ENCODE results near the gene INF2. TPM values are rescaled to one million over a fixed set of nuclear protein-coding genes. Genes with fewer than 3 reads are reported as not detected.
"Not testable (repeated sequence)": the region's sequence is repeated elsewhere in the genome, so short reads cannot be mapped to it uniquely, and the experiment has no call there.

Gene INF2
- total RNA-seq, 4 donors from 2014 or later: 51.5 to 129 (median 66.7) TPM

DNA sequence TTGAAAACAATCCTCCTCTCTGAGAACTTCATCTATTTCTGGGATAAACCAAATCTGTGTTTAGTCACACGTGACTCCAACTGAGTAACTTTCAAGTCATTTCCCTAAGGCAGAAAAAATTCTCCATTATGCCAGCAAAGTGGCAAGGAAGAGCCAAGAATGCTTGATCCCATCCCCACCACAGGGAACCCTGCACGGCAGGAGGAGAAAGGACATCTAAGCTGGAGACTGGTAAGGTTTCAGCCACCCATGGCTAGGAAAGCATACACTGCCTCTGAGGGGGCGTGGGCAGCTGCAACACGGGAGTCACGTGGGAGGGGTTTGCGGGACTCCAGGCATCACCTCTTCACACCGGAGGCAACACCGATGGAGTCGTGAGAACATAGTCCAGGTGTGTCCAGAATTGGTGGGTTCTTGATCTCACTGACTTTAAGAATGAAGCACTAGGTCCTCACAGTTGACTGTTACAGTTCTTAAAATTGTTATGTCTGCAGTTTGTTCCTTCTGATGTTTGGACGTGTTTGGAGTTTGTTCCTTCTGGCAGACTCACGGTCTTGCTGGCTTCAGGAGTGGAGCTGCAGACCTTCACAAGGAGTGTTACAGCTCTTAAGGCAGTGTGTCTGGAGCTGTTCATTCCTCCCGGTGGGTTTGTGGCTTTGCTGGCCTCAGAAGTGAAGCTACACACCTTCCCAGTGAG is 60.8 kb downstream of the INF2 start:
- intact Hi-C loops (cut with DNase I): no loop called here
- TF ChIP-seq, protein P1, sequence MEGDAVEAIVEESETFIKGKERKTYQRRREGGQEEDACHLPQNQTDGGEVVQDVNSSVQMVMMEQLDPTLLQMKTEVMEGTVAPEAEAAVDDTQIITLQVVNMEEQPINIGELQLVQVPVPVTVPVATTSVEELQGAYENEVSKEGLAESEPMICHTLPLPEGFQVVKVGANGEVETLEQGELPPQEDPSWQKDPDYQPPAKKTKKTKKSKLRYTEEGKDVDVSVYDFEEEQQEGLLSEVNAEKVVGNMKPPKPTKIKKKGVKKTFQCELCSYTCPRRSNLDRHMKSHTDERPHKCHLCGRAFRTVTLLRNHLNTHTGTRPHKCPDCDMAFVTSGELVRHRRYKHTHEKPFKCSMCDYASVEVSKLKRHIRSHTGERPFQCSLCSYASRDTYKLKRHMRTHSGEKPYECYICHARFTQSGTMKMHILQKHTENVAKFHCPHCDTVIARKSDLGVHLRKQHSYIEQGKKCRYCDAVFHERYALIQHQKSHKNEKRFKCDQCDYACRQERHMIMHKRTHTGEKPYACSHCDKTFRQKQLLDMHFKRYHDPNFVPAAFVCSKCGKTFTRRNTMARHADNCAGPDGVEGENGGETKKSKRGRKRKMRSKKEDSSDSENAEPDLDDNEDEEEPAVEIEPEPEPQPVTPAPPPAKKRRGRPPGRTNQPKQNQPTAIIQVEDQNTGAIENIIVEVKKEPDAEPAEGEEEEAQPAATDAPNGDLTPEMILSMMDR (IDR thresholded peaks at IDR 0.05): no peak
- TF ChIP-seq POLR2AphosphoS5 (IDR thresholded peaks at IDR 0.05): no peak
- no peak for TF ChIP-seq POLR2A (IDR thresholded peaks at IDR 0.05; ENCODE audit: low read depth)
- no peak for TF ChIP-seq EP300 (IDR thresholded peaks at IDR 0.05)
- Histone ChIP-seq H3K27me3 (no peaks in the 10 kb centered on the region), H3K4me3 (no peak overlapping the region), H3K36me3 (peaks cover 0 to 12% (median under 1%) of the 10 kb centered on the region in 4 donors), H3K9me3 (no peaks in the 10 kb centered on the region), H3K4me1 (peaks cover 23 to 71% (median 60%) of the 10 kb centered on the region in 4 donors), H3K27ac (replicated peaks in 1 of 4) (no peak overlapping the region)
- DNase-seq (ENCODE audit: extremely low spot score): no peak
- 78% methylated on average over 11 of the region's 12 CpGs for WGBS

- H3K4me1 ChIP-seq: peaks cover 23 to 74% (median 65%) of the 10 kb centered on the region in 4 donors
- H3K9me3 ChIP-seq; DNase-seq (ENCODE audit: extremely low spot score); H3K27me3 ChIP-seq; H3K4me3 ChIP-seq; intact Hi-C loops (cut with DNase I); H3K27ac ChIP-seq (replicated peaks in 1 of 4): not testable (repeated sequence)
- peaks cover 2 to 14% (median 4%) of the 10 kb centered on the region in 4 donors for H3K36me3 ChIP-seq
- 100% methylated on average over 3 of the region's 5 CpGs for WGBS
These were observed 61.3 kb downstream of the INF2 start for GRCh38 chr14:104750753-104751057.

- Histone ChIP-seq H3K4me3 (peak overlapping the region; percentile 77 to 99 (median 86)), H3K9me3 (no peaks in the 10 kb centered on the region), H3K4me1 (peaks cover 23 to 63% (median 57%) of the 10 kb centered on the region in 4 donors), H3K27me3 (no peaks in the 10 kb centered on the region), H3K36me3 (peaks cover 13 to 17% (median 15%) of the 10 kb centered on the region in 4 donors), H3K27ac (replicated peaks in 1 of 4) (peak overlapping the region; percentile 83 to 95 (median 88))
- TF ChIP-seq EP300 (IDR thresholded peaks at IDR 0.05) (no peak), POLR2AphosphoS5 (IDR thresholded peaks at IDR 0.05) (no peak), POLR2A (IDR thresholded peaks at IDR 0.05; ENCODE audit: low read depth) (no peak)
- TF ChIP-seq, protein P1 (IDR thresholded peaks at IDR 0.05): no peak
- no peak for DNase-seq (ENCODE audit: extremely low spot score)
- WGBS: 72% methylated on average over 34 of the region's 90 CpGs
- intact Hi-C loops (cut with DNase I): no loop called here
These were observed 62.4 kb downstream of the INF2 start for GRCh38 chr14:104751539-104752422.

- WGBS: 3% methylated on average over 21 of the region's 21 CpGs
- DNase-seq (ENCODE audit: extremely low spot score): no peak
- Histone ChIP-seq H3K9me3 (no peaks in the 10 kb centered on the region), H3K27ac (replicated peaks in 1 of 4) (peak overlapping the region; percentile 83 to 95 (median 88)), H3K27me3 (no peaks in the 10 kb centered on the region), H3K4me1 (peaks cover 23 to 57% (median 52%) of the 10 kb centered on the region in 4 donors), H3K36me3 (peaks cover 17 to 23% (median 21%) of the 10 kb centered on the region in 4 donors), H3K4me3 (peak overlapping the region; percentile 77 to 99 (median 86))
- intact Hi-C loops (cut with DNase I): no loop called here
- TF ChIP-seq EP300 (IDR thresholded peaks at IDR 0.05) (no peak), POLR2AphosphoS5 (IDR thresholded peaks at IDR 0.05) (no peak), POLR2A (IDR thresholded peaks at IDR 0.05; ENCODE audit: low read depth) (no peak)
These were observed 63.0 kb downstream of the INF2 start for GRCh38 chr14:104752423-104752734.

DNA sequence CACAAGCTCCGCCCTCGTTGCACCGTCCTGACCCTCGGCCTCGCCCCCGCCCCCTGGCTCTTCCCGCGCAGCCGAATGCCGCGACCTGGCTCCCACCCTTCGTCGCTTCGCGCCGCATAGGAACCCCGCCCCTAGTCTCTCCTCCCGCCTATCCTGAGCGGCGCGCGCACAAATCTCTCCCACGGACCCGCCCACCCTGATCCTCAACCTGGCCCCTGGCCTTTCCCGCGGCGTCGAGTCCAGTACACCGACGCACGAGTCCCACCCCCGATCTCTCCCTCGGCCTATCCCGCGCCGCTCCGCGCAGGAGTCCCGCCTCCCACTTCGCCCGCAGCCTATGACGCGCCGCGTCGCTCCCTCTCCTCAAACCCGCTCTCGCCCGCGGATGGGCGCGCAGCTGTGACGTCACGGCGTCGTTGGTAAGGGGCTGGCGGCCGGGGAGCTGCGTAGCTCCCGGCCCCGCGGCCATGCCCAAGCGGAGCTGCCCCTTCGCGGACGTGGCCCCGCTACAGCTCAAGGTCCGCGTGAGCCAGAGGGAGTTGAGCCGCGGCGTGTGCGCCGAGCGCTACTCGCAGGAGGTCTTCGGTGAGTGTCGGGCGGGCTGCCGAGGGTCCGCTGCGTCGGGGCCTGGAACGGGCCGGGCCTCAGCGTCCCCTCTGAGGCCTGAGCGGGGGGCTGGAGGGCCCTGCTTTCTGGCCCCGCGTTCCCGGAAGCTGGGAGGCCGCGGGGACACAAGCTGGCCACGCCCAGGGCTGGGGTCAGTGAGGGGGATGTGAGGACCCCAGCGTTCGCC is 63.5 kb downstream of the INF2 start, which contains the start of gene SIVA1:
TSS of gene SIVA1 (plus strand) at position 413 of the 793 bp plus-strand sequence. CDS start at position 468, 55 bp downstream.
- Histone ChIP-seq H3K4me1 (peaks cover 23 to 51% (median 46%) of the 10 kb centered on the region in 4 donors), H3K9me3 (no peaks in the 10 kb centered on the region), H3K36me3 (peaks cover 23 to 29% (median 26%) of the 10 kb centered on the region in 4 donors), H3K27ac (replicated peaks in 1 of 4) (peak within 1 kb of the TSS; percentile 83 to 95 (median 88)), H3K4me3 (peak within 1 kb of the TSS; percentile 77 to 99 (median 86)), H3K27me3 (no peaks in the 10 kb centered on the region)
- WGBS: 0% methylated on average over 11 of the region's 95 CpGs
- intact Hi-C loops (cut with DNase I): no loop called here
- DNase-seq (ENCODE audit: extremely low spot score): peak; percentile 100
- TF ChIP-seq, protein P1 (IDR thresholded peaks at IDR 0.05): no peak
- TF ChIP-seq POLR2A (IDR thresholded peaks at IDR 0.05; ENCODE audit: low read depth) (peak; percentile 90), EP300 (IDR thresholded peaks at IDR 0.05) (no peak), POLR2AphosphoS5 (IDR thresholded peaks at IDR 0.05) (peak; percentile 88 to 97)

Measured in esophagus muscularis mucosa (tissue), 4 donors.